AG04449 (cell line): Measurements from ENCODE around the gene SIL1.

Source experiments
- CTCF ChIA-PET: fragments of 350-600 bp; formaldehyde crosslinking; extraction: SDS; loops from one replicate; lab custom pipeline; 2021; ENCODE audit warnings: antibody characterized with exemption; lab: Yijun Ruan, JAX
- POLR2A ChIA-PET: fragments of 400-600, 350-600 bp; formaldehyde crosslinking; extraction: SDS; loops from one replicate; lab custom pipeline; 2020; ENCODE audit warnings: antibody characterized with exemption, inconsistent platforms; lab: Yijun Ruan, JAX
- DNase-seq: peaks from one replicate; pipeline ENCODE4 v3.0.0-alpha.2; 2010; ENCODE audit warnings: low read depth, low spot score
- H3K4me3 ChIP-seq: 2 replicates; pipeline ENCODE4 v1.5.1; 2011; ENCODE audit warnings: low read depth, mild to moderate bottlenecking, control low read depth, low read length
- TF ChIP-seq, protein P1 (sequence below): IDR thresholded peaks from one replicate; pipeline ENCODE4 v1.5.1; 2011; ENCODE audit warnings: mild to moderate bottlenecking, moderate library complexity, low read length, control low read depth, inconsistent platforms; ENCODE audit not compliant: insufficient read depth; ENCODE audit errors: missing control alignments

The SIL1 gene

DNA sequence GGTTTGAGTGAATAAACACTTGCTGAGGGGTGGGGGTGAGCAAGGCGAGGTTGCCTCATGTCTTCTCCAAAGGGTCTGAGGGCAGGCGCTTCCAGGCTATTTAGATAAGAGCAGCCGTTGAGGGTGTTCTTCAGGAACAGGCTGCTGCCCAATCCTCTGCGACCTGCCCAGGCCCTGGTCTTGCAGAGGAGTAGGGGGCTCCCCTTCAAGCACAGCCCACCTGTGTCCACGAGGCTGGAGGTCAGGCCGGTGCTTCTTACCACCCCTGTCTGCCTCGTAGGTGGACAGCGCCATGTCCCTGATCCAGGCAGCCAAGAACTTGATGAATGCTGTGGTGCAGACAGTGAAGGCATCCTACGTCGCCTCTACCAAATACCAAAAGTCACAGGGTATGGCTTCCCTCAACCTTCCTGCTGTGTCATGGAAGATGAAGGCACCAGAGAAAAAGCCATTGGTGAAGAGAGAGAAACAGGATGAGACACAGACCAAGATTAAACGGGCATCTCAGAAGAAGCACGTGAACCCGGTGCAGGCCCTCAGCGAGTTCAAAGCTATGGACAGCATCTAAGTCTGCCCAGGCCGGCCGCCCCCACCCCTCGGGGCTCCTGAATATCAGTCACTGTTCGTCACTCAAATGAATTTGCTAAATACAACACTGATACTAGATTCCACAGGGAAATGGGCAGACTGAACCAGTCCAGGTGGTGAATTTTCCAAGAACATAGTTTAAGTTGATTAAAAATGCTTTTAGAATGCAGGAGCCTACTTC, 264.5 kb downstream of the SIL1 start:
- CTCF ChIA-PET: no interaction called here
- TF ChIP-seq, protein P1, sequence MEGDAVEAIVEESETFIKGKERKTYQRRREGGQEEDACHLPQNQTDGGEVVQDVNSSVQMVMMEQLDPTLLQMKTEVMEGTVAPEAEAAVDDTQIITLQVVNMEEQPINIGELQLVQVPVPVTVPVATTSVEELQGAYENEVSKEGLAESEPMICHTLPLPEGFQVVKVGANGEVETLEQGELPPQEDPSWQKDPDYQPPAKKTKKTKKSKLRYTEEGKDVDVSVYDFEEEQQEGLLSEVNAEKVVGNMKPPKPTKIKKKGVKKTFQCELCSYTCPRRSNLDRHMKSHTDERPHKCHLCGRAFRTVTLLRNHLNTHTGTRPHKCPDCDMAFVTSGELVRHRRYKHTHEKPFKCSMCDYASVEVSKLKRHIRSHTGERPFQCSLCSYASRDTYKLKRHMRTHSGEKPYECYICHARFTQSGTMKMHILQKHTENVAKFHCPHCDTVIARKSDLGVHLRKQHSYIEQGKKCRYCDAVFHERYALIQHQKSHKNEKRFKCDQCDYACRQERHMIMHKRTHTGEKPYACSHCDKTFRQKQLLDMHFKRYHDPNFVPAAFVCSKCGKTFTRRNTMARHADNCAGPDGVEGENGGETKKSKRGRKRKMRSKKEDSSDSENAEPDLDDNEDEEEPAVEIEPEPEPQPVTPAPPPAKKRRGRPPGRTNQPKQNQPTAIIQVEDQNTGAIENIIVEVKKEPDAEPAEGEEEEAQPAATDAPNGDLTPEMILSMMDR: no peak
- POLR2A ChIA-PET: no interaction called here
- DNase-seq: no peak
- H3K4me3 ChIP-seq: no peak overlapping the region

- TF ChIP-seq, protein P1: no peak
- no peak for DNase-seq
- CTCF ChIA-PET: interaction anchor here (1.2 to 1.5 kb wide), 2 partner anchors 107 to 142 kb away, joined by 4 to 7 read pairs; no protein-coding TSS in a partner anchor
- H3K4me3 ChIP-seq: no peak overlapping the region
- POLR2A ChIA-PET: no interaction called here
Observed at GRCh38 chr5:138932171-138932810, 265.9 kb downstream of the SIL1 start.

GRCh38 chr5:138930371-138931097, 267.6 kb downstream of the SIL1 start:
- H3K4me3 ChIP-seq: no peak overlapping the region
- no peak for DNase-seq
- CTCF ChIA-PET: no interaction called here
- TF ChIP-seq, protein P1: no peak
- POLR2A ChIA-PET: no interaction called here

DNA sequence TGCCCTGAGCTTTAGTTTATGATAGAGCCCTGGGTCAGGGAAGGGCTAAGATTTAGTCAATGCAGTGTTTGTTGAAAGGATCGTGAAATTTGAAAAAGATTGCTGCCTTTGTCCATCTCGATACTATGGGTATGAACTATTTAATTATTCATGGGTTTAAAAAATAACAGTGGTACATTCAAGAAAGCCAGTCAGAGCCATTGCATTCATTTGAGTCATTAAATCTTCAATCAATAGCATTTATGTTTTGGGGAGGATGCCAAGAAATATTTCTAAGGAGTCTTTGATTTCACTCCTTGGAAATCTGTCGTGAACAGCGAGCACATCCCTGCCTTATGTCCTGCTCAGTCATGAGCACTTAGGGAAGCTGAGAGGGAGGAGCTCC, 268.6 kb downstream of the SIL1 start:
- TF ChIP-seq, protein P1: no peak
- POLR2A ChIA-PET: no interaction called here
- CTCF ChIA-PET: interaction anchor here (0.9 kb wide), 1 partner anchor 8 kb away, joined by 3 read pairs; no protein-coding TSS in a partner anchor
- H3K4me3 ChIP-seq: no peak overlapping the region
- DNase-seq: no peak

DNA sequence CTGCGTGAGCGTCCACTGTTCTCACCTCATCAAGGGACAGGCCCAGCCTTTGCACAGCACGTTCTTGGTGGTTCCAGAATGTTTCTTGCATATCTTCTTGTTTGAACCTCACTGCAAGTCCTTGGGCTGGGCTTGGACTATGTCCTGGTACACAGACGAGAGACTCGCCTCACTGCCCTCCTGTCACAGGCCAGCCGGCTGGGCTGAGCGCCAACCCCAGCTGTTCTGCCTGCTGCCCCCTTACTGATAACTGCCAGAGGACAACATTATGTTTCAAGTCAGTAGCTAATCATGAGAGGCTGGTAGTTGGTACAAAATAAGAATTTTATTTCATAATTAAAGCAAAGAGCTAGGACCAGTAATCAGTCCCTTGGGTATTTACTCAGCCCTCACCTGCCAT, 270.2 kb downstream of the SIL1 start:
- no peak for DNase-seq
- H3K4me3 ChIP-seq: no peak overlapping the region
- CTCF ChIA-PET: no interaction called here
- POLR2A ChIA-PET: no interaction called here
- TF ChIP-seq, protein P1: no peak

GRCh38 chr5:138927544-138927943, 270.6 kb downstream of the SIL1 start:
- ChIA-PET POLR2A (no interaction called here), CTCF (no interaction called here)
- TF ChIP-seq, protein P1: no peak
- H3K4me3 ChIP-seq: no peak overlapping the region
- no peak for DNase-seq
